NCI-H146 (cell line): ENCODE measurements around the gene LTO1.

Experiments
- DNase-seq: peaks from one replicate; lab custom pipeline; 2025; lab: John Stamatoyannopoulos, UW

The LTO1 gene

DNA sequence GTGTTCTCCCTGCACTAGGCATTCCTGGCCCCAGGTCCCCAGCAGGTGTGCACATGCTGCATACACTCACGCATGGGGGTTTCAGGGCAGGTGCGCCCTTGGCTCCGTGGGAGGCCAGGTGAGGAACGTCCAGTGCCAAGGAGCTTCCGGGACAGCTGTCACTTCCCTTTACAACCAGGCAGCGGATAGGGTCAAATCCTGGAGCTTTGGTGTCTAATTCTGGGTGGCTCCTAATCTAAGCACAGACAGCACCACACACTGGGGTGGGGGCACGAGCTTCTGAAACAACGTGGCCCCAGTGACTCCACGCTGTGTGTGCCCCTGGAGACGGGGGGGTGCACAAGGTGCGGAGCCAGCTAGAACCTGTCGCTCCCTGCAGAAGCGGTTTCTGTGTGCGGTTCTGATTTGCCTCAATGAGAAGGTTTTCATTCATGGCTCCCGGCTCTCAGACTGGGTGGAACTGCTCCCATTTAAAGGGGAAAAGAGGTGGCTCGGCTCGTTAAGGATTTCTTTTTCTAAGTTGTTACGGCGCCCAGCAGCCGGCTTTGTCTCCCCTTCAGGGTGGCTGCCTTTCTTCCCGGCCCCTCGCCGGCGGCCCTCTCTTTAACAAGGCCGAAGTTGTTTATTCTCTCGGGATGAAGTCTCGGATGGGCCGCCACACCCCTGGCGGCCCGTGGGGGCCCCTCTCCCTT, 29.2 kb downstream of the LTO1 start:
- DNase-seq, result peak; percentile 76

DNA sequence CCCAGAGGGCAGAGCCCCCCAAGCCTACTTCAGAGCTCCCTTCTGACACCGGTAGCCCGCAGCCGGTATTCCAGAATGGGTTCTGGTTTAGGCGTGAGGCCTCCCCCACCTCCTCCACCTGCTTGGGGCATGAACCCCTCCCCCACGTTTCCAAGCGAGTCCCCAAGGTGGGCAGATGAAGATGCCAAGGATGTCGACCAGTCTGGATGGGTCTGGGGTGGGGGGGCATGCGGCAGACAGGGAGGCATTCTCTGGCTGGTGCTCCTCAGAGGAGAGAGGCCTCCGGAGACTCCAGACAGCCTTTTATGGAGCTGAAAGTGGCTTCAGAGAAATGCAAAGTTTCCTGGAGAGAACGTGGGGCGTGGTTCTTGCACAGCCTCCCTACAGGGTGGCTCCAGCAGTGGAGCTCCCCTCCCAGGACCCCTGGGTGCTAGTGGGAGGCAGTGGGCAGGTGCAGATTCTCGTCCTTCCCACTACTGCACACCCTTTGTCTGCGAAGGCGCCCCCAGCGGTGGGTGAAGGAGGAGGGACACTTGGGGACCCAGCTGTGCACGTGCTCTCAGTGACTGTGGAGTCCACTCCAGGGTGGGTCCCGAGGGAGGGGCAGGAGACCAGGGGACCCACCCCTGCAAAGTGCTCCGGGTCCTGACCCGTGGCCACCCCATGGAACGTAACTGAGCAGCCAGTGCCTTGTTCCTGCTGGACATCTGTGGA, 30.0 kb downstream of the LTO1 start:
- DNase-seq, result peak; percentile 14

DNA sequence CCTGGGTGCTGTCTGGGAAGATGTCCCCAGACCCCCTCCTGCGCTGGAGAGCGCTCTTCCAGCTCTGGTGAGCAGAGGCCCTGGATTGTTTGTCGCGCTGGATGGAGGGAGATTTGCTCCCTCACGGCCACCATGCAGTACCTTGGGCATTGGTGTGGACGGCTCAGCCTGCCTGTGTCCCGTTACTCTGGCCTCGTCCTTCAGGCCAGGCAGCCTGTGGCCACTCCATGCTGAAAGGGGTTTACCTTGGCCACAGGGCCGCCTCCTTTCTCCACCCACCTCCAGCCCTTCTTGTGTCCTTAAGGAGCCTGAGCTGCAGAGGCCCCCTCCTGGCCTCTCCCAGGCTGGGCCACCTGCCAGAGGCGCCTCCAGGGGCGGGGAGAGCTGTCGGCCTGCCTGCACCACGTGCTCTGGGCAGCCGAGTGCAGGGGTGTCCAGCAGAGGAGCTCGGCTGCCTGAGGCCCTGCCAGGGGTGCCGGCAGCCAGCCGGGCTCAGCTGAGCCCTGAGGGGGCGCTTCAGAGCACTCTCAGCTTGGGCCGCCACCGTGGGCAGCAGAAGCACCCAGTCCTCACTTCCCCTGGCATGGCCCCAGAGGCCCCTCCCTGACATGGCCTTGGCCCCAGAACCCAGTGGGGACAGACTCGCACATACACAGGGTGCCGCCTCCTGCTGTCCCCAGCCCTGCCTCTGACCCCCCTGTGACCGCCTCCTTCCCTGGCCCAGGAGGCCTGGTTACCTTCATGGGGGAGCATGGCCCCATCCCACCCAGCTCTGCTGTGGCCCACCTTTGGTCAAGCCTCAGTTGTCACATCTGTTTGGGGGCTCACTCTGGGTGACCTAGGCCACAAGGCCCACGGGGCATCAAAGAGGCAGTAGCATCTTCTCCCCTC, 30.8 kb downstream of the LTO1 start:
- peak; percentile 47 for DNase-seq

DNA sequence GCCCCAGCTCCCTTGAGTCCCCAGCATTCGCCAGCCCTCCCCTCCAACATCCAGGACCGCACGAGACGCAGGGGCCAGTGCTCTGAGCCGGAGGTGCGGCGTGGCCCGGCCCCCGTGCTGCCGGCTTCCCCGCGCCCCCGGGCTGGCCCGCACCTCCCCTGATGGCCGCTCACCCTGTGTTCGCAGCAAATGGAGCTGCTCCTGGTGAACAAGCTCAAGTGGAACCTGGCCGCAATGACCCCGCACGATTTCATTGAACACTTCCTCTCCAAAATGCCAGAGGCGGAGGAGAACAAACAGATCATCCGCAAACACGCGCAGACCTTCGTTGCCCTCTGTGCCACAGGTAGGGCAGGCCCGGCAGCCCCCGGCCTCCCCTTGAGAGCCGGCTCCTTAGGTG, 31.5 kb downstream of the LTO1 start:
- no peak for DNase-seq

DNA sequence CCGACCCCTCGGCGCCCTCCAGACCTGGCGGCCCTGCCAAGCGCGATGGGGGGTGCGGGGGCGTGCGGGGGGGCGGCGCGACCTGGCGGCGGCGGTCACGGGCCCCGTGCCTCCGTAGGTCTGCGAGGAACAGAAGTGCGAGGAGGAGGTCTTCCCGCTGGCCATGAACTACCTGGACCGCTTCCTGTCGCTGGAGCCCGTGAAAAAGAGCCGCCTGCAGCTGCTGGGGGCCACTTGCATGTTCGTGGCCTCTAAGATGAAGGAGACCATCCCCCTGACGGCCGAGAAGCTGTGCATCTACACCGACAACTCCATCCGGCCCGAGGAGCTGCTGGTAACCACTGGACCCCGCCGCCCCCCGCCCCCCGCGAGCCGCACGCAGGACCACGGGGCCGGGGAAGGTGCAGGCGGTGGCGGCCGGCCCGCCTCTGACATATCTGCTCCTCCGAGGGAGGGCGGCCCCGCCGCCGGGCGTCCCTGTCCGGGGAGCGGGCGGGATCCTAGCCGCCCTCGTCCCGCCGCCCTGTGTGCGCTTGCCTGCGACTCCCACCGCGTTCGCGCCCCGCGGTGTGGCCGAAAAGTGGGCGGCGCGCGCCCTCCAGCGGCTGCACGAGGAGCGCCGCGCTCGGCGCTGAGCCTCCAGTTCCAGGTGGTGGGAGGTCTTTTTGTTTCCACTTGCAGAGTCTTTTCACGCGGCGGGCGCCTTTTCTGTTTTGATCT, 32.1 kb downstream of the LTO1 start:
- peak; percentile 55 for DNase-seq

DNA sequence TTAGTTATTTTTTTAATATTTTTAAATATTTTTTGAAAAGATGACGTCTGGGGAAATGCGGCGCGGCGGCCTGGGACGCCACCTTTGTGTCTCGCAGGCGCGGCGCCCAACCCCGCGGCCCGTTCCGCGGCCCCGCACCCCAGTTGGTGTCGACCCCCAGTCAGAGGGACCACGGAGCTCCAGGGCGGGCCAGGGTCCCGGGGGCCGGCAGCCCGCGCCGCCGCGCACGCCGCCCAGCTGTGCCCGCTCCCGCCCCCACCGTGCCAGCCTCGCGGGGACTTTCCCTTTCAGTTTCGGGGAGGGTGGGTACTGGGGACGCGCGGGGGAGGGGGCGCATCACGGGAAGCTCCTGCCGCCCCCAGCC, 32.6 kb downstream of the LTO1 start:
- no peak for DNase-seq

DNA sequence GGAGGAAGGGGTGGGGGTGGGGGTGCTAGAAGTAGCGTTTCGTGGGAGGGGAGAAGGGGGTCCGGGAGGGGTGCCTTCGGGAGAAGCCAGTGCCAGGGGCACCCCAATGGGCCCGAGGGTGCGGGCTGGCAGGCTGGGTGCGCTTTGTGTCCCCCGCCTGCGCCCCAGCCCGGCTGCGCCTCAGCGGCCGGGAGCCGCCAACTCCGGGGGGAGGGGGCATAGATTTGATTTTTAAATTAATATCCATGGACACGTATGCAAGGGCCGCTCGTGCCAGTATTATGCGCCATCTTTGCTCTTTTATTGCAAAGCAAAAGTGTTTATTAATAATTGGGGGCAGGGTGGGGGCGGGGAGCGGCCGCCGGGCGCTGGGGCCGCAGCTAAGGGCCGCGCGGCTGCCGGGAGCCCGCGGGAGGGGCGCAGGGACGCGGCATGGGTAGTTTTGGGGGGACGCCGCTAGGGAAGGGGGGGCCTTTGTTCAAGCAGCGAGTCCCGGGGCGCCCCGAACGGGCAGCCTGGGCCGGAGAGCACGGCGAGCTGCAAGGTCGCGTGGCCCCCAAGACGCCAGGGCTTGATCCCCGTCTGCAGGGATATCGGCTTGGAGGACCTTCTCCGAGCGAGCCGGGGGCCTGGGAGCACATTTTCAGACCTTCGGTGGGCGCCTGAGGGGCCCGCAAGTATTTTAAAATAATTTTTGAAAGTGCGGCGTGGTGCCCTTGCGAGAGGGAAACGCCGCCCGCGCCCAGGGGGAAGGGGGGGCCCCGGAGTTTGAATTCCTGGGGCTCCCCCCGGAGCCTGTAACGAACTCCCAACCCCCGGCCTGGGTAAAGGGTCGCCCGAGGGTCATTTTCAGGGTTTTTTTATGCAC, 33.2 kb downstream of the LTO1 start:
- no peak for DNase-seq

DNA sequence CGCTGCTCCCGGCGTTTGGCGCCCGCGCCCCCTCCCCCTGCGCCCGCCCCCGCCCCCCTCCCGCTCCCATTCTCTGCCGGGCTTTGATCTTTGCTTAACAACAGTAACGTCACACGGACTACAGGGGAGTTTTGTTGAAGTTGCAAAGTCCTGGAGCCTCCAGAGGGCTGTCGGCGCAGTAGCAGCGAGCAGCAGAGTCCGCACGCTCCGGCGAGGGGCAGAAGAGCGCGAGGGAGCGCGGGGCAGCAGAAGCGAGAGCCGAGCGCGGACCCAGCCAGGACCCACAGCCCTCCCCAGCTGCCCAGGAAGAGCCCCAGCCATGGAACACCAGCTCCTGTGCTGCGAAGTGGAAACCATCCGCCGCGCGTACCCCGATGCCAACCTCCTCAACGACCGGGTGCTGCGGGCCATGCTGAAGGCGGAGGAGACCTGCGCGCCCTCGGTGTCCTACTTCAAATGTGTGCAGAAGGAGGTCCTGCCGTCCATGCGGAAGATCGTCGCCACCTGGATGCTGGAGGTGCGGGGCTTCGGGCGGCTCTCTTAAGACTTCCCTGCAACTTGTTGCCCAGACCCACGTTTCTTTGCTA, 34.1 kb downstream of the LTO1 start, which contains the start of gene CCND1:
Gene CCND1, plus strand, starts transcription at position 162 of the 587 bp plus-strand sequence. Its CDS starts 158 bp downstream, at position 320.
- peak; percentile 35 for DNase-seq

DNA sequence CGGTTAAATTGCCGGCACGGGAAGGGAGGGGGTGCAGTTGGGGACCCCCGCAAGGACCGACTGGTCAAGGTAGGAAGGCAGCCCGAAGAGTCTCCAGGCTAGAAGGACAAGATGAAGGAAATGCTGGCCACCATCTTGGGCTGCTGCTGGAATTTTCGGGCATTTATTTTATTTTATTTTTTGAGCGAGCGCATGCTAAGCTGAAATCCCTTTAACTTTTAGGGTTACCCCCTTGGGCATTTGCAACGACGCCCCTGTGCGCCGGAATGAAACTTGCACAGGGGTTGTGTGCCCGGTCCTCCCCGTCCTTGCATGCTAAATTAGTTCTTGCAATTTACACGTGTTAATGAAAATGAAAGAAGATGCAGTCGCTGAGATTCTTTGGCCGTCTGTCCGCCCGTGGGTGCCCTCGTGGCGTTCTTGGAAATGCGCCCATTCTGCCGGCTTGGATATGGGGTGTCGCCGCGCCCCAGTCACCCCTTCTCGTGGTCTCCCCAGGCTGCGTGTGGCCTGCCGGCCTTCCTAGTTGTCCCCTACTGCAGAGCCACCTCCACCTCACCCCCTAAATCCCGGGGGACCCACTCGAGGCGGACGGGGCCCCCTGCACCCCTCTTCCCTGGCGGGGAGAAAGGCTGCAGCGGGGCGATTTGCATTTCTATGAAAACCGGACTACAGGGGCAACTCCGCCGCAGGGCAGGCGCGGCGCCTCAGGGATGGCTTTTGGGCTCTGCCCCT, 34.7 kb downstream of the LTO1 start:
- DNase-seq, result no peak

DNA sequence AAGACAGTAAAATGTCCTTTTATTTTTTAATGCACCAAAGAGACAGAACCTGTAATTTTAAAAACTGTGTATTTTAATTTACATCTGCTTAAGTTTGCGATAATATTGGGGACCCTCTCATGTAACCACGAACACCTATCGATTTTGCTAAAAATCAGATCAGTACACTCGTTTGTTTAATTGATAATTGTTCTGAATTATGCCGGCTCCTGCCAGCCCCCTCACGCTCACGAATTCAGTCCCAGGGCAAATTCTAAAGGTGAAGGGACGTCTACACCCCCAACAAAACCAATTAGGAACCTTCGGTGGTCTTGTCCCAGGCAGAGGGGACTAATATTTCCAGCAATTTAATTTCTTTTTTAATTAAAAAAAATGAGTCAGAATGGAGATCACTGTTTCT, 35.3 kb downstream of the LTO1 start:
- no peak for DNase-seq

DNA sequence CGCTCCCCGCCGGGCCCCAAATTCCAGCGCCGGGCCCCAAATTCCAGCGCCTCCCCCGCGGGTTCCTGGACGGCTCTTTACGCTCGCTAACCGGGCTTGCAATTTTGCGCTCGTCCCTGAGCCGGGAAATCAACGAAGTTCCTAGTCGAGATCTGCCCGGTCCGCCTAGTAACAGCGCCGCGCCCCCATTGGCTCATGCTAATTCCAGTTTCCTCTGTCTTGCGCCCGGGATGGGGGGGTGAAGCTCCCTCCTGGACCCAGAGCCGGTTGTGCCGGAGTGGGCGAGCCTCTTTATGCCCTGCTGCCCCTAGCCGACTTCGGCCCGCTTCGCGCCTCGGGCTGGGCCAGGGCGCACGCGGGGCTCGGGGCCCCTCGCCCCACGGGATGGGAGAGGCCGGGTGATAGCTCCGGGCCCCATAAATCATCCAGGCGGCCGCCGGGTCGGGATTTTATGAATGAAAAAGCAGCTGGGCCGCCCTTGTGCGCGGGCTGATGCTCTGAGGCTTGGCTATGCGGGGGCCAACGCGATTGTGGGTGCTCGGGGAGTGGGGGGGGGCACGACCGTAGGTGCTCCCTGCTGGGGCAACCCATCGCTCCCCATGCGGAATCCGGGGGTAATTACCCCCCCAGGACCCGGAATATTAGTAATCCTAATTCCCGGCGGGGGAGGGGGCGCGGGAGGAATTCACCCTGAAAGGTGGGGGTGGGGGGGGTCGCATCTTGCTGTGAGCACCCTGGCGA, 36.0 kb downstream of the LTO1 start:
- DNase-seq, result peak; percentile 70

DNA sequence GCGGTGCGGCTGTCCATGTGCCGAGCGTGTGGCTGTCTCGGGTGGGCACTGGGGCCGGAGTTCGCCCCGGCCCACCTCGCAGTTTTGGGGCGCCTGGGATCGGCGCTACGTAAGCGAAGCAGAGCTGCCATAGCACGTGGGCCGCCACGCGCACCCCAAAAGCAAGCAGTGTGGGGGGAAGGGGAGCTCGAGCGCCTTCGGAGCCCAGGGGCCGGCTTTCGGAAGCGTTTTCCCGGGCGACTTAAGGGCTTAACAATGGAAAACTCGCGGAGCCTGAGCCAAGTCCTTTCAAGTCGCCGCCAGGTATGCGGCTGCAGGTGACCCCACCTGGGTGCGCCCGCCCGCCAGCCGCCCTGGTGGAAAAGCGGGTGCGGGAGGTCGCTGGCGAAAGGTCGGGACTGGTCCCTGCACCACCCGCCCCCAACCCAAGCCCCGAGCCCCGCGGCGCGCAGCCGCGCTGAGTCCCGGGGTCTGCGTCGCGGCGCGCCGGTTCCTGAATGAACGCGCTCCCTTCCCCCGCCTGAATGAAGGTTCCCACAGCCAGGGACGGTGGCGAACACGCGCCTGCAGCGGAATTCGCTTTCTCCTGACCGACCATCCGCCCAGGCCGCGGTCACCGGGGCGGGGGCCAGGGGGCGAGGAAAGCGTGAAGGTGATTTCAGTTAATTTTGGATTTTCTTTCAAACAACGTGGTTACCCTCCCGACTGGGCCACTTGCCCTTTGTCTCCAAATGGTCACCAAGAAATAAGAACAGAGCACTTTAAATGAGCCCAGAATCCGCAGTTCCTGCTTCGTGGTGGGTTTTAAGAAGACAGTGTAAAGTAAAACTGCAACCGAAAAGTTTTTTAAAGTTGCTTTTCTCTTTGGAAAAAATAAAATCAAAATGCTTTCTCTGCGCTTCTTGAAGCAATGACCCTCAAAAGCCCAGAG, 36.9 kb downstream of the LTO1 start:
- DNase-seq, result peak; percentile 18

DNA sequence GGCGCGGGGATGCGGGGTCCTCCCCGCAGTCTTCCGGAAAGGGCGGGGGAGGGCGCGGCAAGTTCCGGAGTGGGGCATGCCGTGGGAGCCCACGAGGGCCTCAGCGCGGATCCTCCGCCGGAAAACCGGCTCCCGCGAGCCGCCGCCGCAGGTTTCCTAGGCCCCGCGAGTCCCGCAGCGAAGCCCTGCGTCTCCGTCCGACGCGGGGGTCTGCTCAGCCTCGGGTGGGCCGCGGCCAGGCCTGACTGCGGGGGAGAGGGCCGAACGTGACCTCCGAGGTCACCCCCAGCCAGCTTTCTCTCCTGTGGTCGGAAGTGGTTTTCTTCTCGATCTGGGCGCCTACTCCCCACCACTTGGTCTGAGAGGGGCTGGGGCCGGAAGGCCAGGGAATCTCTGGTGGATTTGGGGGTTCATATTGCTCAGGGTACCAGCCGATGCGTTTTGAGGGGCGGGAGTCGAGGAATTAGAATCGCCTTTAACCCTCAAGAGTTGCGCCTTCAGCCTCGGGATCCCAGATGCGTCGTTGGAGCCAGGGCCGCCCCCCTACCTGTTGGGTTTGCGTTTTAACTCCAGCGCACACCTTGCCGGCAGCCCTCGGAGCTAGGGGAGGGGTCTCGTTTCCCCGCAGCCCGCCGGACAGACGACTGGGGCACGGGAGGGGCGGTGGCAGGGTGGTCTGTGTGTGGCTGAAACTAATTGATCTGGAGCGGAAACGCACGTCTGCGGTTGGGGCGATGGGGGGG, 37.8 kb downstream of the LTO1 start:
- DNase-seq, result no peak

DNA sequence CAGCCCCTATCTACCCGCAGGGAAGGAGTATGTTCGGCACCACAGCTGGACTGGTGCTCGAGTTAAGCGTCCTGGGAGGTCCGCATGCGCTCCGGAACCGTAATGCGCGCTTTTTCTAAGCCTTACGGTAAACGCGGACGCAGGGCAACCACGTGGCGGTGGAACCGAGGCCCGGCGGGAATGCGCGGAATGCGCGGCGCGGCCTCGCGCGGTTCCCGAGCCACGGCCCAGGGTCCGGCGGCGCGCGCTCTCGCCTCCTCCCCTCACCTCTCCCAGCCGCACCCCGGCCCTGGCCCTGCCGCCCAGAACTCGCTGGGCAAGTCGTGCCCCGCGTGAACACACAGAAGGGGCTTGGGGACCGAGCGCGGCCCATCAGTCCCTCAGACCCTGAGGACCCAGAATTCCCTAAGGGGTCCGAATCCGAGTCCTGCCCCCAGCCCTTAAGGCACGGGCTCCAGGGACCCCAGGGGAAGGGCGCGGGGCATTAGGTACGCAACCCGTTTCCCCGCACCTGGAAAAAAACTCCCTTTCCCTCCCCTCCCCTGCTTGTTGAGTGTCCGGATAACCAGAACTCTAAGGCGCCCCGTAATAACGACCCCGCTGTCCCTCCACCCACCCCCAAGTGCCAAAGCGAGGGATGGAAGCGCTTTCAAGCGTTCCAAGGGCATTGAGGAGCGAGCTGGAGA, 38.5 kb downstream of the LTO1 start:
- peak; percentile 10 for DNase-seq

DNA sequence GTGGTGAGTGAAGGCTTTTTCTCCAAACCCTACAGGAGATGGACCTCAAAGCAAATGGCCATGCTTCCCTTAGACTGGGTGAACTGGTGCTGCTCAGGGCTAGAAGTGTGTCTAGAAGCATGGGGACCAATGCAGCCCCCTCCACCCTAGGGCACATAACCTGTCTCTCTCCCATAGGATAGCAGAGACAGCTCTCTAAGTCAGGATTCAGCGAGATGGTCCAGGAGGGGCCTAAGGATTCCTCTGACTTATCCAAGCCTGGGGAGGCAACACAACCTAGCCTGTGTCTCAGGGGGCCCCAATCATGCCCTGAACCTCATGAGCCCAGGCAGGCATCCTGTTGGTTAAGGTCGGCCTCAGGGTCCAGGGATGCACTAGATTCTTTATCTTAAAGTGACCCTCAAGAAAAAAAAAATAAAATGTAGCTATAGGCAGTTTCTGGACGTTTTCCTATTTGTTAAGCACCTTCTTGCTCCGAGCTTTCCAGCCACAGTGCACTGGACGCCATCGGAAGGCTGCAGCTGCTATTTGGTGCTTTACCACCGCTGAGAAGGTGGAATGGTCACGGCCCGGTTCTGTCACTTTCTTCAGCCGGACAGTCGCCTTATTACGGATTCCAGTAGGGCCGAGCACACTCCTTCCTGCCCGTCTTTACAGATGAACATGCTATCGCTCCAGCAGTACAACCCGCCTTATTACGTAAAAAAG, 39.2 kb downstream of the LTO1 start:
- no peak for DNase-seq

DNA sequence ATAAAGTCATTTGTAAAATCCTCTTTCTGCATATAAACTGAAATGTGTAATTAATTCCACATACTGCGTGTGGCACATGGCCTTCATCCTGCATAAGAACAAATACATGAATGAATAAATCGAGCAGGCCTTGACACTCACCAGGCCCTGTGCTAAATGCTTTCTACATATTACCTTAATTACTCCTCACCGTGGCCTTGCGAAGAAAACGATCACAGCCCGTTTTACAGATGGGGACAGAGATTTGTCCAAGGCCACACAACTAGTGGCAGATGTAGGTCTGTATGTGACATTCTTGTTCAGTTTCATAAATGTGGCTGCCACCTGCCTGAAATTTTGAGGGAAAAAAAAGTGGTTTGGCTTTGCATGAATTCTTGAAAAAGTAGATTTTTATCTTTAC, 40.0 kb downstream of the LTO1 start:
- no peak for DNase-seq
